SK-N-MC (cell line): ENCODE measurements around the gene C18orf54.

ENCODE experiments used
- DNase-seq: peaks from one replicate; pipeline ENCODE4 v3.0.0-alpha.2; 2011; ENCODE audit warnings: low read depth, low spot score
- H3K27ac ChIP-seq: fragments of 200-600 bp; sonication (generic); 2 replicates; pipeline ENCODE4 v1.5.1; 2016; ENCODE audit warnings: mixed run types
- H3K36me3 ChIP-seq: fragments of 200-600 bp; sonication (generic); 2 replicates; pipeline ENCODE4 v1.6.1; 2017; ENCODE audit warnings: antibody characterized with exemption, low read length, mixed read lengths; ENCODE audit not compliant: insufficient read depth
- H3K4me3 ChIP-seq: fragments of 200-600 bp; sonication (generic); 2 replicates; pipeline ENCODE4 v1.5.1; 2016
- H3K9ac ChIP-seq: fragments of 200-600 bp; sonication (generic); 2 replicates; pipeline ENCODE4 v1.8.0; 2017; ENCODE audit warnings: mixed run types, mixed read lengths; ENCODE audit not compliant: insufficient read length
- H3K9me3 ChIP-seq: fragments of 200-600 bp; sonication (generic); 2 replicates; pipeline ENCODE4 v1.6.1; 2017; ENCODE audit warnings: low read depth, mild to moderate bottlenecking, antibody characterized with exemption, low read length, moderate library complexity, mixed read lengths
- EZH2 ChIP-seq: fragments of 200-600 bp; sonication (generic); IDR thresholded peaks from one replicate; pipeline ENCODE4 v1.6.1; 2017; ENCODE audit warnings: antibody characterized with exemption
- FOXP2 ChIP-seq: optimal IDR thresholded peaks from 2 replicates; pipeline ENCODE3; 2011; ENCODE audit warnings: mild to moderate bottlenecking, moderate library complexity; ENCODE audit not compliant: insufficient read depth; ENCODE audit errors: extremely low read length, control extremely low read depth
- POLR2AphosphoS5 ChIP-seq: IDR thresholded peaks from 2 replicates; pipeline ENCODE4 v1.6.1; 2012; ENCODE audit warnings: mild to moderate bottlenecking, low read depth, low read length, borderline replicate concordance

C18orf54 gene

DNA sequence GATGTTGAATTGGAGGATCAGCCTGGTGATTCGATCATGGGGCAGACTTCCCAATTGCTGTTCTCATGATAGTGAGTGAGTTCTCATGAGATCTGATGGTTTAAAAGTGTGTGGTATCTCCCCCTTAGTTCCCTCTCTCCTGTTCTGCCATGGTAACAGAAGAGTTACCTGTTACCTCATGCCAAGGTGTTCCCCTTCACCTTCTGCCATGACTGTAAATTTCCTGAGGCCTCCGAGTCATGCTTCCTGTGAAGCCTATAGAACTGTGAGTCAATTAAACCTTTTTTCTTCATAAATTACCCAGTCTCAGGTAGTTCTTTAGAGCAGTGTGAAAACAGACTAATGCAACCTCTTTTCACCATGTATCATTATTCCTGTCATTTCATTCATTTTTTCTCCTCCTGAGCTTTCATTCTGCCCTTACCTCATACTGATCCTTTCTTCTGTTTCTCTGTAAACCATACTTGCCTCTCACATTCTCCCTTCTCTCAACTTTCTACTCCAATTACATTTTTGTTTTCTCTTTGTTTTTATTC, 22.0 kb upstream of the C18orf54 start:
- Histone ChIP-seq H3K27ac (no peak overlapping the region), H3K4me3 (no peak overlapping the region), H3K36me3 (no peaks in the 10 kb centered on the region), H3K9me3 (no peaks in the 10 kb centered on the region), H3K9ac (no peak overlapping the region)
- TF ChIP-seq FOXP2, result no peak
- no peak for TF ChIP-seq POLR2AphosphoS5
- TF ChIP-seq EZH2, result no peak
- DNase-seq, result no peak

DNA sequence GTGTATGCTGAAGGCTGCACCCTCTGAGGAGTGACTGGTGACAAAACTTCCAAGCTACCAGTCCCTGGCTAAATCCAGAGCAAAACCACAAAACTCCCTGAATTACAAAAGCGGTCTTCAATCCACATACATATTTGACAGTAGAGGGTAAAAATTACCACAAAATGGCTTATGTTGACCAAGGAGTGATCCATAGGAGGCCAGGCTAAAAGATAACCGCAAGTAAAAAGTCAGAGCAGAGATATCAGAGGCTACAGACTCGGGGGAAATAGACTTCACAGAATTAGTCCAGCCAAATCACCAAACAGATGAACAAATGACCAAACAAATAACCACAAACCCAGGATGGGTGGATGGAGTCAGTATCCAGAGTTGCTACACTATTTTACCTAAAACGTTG, 19.5 kb upstream of the C18orf54 start:
- H3K36me3 ChIP-seq, result no peaks in the 10 kb centered on the region
- H3K27ac ChIP-seq, result no peak overlapping the region
- no peaks in the 10 kb centered on the region for H3K9me3 ChIP-seq
- no peak for DNase-seq
- TF ChIP-seq POLR2AphosphoS5 (no peak), EZH2 (no peak), FOXP2 (no peak)
- no peak overlapping the region for H3K4me3 ChIP-seq
- H3K9ac ChIP-seq, result no peak overlapping the region

DNA sequence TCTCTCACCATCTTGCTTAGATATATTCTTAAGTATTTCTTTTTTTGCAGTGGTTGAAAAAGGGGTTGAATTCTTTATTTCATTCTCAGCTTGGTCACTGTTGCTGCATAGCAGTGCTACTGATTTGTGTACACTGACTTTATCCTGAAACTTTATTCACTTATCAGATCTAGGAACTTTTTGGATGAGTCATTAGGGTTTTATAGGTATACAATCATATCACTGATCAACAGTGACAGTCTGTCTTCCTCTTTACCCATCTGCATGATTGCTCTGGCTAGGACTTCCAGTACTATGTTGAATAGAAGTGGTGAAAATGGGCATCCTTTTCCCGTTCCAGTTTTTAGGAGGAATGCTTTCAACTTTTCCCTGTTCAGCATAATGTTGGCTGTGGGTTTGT, 6.5 kb upstream of the C18orf54 start:
- Histone ChIP-seq H3K4me3 (no peak overlapping the region), H3K9me3 (no peaks in the 10 kb centered on the region), H3K9ac (no peak overlapping the region), H3K36me3 (no peaks in the 10 kb centered on the region), H3K27ac (no peak overlapping the region)
- no peak for DNase-seq
- TF ChIP-seq POLR2AphosphoS5, result no peak
- TF ChIP-seq FOXP2, result no peak
- TF ChIP-seq EZH2, result no peak

DNA sequence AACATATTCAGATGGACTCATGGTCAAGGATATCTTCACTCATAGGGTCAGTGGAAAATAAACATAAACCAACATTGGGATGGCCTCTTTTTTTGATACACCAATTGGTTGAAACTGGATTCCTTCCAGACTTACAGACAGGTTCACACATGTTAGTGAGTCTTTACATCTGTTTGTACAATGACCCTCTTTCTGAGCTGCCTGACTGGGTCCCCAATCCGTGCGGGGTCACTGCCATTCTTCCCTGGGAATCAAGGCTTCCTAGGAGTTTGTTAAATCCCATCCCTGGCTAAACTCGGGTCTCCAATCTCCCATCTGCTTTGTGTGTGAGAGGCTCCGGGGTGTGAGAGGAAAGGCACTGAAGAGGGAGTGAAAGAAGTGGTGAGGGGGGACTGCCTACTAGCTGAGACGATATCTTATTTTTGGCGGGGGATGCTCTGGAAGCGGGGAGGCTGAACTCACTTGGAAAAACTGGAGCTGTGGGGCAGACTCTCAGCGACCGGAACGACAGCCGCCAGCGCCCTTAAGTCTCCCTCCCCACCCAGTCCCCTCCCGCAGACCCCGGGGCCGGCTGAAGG, 535 bp upstream of the C18orf54 start:
- Histone ChIP-seq H3K27ac (no peak overlapping the region), H3K36me3 (no peaks in the 10 kb centered on the region; the same call in 1 of the 2 replicates), H3K4me3 (peak overlapping the region; percentile 92), H3K9ac (peak overlapping the region; percentile 71), H3K9me3 (no peaks in the 10 kb centered on the region)
- DNase-seq, result no peak
- TF ChIP-seq POLR2AphosphoS5 (no peak), EZH2 (no peak), FOXP2 (no peak)

DNA sequence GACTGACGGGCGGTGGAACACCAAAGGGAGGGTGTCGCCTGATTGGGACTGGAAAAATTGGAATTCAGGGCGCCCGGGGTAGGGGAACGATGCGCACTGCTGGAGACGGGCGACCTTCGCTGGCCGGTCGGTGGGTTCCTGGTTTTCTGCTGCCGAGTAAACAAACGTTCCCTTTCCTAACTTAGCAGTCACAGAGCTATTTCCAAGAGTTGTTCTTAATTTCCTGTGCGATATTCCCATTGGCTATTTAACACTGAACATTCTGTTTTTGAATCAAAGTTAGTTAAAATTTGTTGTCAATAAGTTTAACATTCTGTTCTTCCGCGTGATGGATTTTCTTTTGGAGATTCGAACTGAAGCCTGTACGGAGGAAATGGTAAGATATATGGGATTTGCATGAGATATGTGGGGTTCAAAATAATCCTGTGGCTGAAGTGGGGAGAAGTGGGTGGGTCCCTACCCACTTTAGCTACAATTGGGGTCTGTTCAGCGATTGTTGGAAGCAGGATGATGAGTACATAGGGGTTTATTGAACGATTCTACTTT, 862 bp downstream of the C18orf54 start:
- H3K9me3 ChIP-seq, result no peaks in the 10 kb centered on the region
- TF ChIP-seq POLR2AphosphoS5, result no peak
- no peak for TF ChIP-seq FOXP2
- no peak for DNase-seq
- peak overlapping the region; percentile 92 for H3K4me3 ChIP-seq
- H3K36me3 ChIP-seq, result no peaks in the 10 kb centered on the region; the same call in 1 of the 2 replicates
- no peak overlapping the region for H3K27ac ChIP-seq
- H3K9ac ChIP-seq, result peak overlapping the region; percentile 71

DNA sequence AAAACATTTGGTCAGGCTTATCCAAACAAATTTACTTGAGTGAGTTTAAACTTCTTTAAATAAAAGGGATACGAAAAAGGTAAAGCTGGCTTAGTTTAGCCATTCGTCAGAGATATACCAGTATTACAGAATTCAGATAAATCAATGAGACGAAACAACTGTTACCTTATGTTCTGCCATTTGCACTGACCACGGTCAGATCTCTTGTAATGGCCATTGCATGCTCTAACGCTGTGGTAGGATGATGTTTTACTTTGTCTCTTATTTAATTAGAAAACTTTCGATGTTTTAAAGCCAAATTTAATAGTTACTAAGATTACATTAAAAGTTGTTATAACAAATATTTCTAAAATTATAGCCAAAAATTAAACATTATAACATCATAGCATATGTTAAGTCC, 1.5 kb downstream of the C18orf54 start:
- Histone ChIP-seq H3K9me3 (no peaks in the 10 kb centered on the region), H3K4me3 (peak overlapping the region; percentile 92), H3K36me3 (no peaks in the 10 kb centered on the region; the same call in 1 of the 2 replicates), H3K27ac (no peak overlapping the region), H3K9ac (peak overlapping the region; percentile 71)
- TF ChIP-seq FOXP2 (no peak), EZH2 (no peak), POLR2AphosphoS5 (no peak)
- no peak for DNase-seq

DNA sequence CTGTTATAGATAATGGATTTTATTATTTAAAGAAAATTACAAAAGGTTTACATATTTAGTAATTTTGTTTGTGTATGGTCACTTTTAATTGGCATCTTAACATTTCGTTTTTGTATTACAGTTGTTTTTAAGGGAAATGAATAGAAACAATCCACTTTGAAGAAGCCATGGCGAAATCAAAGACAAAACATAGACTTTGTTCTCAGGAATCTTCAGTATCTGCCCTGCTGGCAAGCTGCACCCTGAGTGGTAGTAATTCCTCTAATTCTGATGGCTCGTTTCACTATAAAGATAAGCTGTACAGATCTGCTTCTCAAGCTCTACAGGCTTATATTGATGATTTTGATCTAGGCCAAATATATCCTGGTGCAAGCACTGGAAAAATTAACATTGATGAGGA, 2.7 kb downstream of the C18orf54 start:
- no peak for DNase-seq
- no peaks in the 10 kb centered on the region; the same call in 1 of the 2 replicates for H3K36me3 ChIP-seq
- no peak overlapping the region for H3K4me3 ChIP-seq
- H3K27ac ChIP-seq, result no peak overlapping the region
- H3K9me3 ChIP-seq, result no peaks in the 10 kb centered on the region
- TF ChIP-seq FOXP2 (no peak), EZH2 (no peak), POLR2AphosphoS5 (no peak)
- no peak overlapping the region for H3K9ac ChIP-seq

DNA sequence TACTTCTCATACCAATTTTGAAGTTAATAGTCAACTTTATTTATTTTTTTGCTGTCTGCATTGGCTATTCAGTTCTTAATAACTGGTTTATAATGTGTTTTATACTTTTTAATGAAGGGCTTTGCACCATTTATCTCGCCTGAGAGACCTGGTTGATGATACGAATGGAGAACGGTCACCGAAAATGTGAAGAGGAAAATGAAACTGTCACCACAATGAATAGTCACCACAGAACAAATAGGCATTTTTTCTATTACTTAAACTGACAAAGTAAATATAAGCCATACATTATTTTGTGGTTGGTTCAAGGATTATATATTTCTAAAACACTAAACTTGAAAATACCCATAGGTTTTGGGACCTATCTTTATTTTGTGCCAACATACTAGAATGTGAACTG, 20.4 kb downstream of the C18orf54 start:
- TF ChIP-seq FOXP2, result no peak
- TF ChIP-seq EZH2, result no peak
- TF ChIP-seq POLR2AphosphoS5, result no peak
- Histone ChIP-seq H3K27ac (no peak overlapping the region), H3K9me3 (no peaks in the 10 kb centered on the region), H3K4me3 (no peak overlapping the region), H3K36me3 (no peaks in the 10 kb centered on the region), H3K9ac (no peak overlapping the region)
- no peak for DNase-seq
